Ammon's horn (tissue), 1 donor: ENCODE data around the gene LYAR.

Experiments
- DNase-seq: peaks from one replicate; pipeline ENCODE4 v3.0.0-alpha.2; 2016; ENCODE audit warnings: low spot score

The LYAR gene, protein sequence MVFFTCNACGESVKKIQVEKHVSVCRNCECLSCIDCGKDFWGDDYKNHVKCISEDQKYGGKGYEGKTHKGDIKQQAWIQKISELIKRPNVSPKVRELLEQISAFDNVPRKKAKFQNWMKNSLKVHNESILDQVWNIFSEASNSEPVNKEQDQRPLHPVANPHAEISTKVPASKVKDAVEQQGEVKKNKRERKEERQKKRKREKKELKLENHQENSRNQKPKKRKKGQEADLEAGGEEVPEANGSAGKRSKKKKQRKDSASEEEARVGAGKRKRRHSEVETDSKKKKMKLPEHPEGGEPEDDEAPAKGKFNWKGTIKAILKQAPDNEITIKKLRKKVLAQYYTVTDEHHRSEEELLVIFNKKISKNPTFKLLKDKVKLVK

DNA sequence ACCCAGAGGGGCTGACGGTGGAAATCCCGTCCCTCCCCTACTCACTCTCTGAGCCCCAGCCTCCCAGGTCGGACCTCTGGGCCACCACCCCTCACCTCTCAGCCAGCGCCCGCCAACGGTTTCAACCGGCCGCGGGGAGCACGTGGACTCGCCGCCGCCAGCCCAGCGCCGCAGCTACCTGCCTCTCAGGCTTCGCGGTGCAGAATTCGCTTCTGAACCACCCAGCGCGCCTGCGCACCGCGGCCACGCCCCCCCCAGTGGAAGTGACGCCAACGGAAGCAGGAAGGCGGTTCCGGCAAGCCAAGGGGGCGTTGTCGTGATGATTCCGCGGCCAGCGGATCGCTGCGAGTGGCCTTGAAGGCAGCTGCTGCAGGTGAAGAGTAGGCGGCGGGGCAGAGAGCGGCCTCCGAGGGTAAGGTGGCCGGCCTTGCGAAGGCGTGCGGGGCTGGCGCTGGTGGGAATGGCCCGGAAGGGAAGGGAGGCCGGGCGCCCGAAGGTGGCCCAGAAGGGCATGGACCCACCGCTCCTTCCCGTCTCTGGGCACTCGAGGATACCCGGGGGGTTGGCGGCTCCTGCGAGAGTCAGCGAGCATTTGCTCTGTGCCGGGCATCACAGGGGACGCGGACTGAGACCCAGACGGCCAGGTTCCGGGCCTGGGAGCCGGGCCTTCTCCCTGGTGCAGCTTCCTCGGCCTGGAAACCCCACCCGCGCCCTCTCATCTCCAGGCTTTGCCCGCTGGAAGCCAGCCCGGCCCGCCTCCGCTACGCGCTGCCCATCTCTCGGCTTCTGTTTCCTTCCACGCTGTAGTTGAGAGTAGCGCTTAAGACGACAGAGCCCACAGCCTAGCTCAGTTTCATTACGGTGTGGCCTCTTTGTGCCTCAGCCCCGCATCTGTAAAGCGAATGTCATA, at the start of gene LYAR, which contains the start of gene ZBTB49:
Gene LYAR, minus strand, starts transcription at position 214 of the 910 bp plus-strand sequence. CDS start 6,412 bp downstream, outside the sequence.
Gene ZBTB49, plus strand, starts transcription at position 311 of the 910 bp plus-strand sequence. CDS start 9,695 bp downstream, outside the sequence.
- peak; percentile 94 for DNase-seq

DNA sequence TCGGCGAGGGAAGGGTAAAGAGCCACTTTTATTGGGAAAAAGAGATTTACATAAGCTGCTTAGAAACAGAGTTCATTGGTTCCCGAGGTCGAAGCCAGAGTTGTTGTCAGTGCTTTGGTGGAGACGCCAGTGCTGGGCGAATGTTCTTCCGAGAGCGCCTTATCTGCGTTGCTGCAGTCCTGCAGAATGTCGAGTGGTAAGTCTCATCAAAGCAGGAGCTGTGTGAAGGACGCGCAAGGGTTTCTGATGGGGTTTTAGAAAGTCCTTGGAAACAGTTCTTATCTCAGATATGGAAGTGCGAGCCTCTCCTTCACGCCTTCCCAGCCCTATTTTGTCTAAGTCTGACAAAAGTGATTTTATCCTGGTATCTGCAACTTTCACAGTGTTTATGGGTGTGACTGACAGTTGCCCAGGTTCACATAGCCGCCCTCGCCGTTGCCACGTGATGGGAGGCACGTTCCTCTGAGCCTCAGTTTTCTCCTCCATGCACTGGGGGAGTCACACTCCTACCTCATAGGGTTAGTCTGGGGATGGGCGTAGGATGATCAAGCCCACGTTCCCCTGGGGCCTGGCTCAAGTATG, 49.6 kb upstream of the LYAR start:
- DNase-seq = no peak

DNA sequence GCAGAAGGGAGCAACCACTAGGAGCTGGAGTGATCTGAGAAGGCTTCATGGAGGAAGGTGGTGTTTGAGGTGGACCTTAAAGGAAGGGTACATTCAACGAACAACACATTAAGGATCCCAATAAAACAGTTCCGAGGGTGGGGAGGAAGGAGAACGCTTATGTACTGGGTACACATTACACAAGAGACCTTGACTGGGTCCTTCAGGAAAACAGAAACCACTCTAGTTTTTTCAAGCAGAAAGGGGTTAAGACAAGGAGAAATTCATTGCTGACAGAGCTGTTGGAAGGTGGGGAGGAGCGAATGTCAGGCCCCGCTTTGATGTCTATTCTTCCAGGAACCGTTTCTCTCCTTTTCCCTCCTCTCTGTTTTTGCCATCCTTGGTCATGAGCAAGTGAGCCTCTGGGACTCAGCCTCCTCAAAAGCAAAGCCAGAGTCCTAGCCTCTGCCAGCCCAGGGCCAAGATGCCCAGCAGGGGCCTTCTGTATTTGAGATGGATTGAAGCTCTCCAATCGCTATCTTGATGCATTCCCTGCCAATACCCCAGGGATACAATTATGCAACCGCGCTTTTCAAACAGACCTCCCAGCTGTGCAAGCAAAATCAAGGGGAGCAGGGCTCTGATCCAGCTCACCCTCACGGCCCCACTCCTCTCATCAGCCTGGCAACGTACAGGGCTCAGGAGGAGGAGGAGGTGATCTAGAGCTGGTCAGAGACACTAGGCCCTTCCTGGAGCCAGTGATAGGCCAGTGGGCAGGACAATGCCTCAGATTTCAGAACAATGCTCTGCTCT, 48.5 kb upstream of the LYAR start:
- no peak for DNase-seq

- DNase-seq = peak; percentile 57
Observed at GRCh38 chr4:4334798-4335520, 45.0 kb upstream of the LYAR start.

GRCh38 chr4:4333265-4333706, 43.3 kb upstream of the LYAR start:
- no peak for DNase-seq

DNA sequence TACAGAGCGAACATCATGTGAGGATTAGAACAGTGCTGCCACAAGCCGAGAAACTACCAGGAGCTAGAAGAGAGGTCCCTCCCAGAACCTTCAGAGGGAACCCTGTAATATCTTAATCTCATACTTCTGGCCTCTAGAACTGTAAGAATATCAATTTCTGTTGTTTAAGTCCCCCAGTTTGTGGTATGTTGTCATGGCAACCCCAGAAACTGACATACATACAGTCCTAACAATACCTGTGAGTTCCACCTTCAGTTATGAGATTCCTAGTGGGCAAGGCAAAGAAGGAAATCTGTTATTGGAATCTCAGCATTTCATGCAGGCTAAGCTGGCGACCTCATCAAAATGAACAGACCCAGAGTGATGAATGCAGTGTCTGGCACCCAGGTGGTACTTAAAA, 42.6 kb upstream of the LYAR start:
- DNase-seq = no peak

DNA sequence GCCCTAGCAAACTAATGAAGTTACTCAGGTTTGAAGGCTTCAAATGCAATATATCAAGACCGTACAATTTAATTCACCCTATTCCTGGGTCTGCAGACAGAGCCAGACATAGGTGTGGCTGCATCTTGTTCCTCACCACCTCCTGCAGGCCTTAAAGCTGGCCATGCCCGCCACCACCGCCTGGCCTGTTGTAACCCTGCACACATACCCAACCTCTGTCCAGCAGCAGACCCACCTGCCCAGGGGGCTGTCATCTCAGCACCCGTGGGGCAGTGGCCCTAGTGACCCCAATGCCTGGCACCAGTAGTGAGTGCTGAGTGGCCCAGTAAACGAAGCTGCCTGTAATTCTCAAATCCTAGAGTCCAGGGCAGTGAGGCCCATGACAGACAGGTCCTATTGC, 40.8 kb upstream of the LYAR start:
- no peak for DNase-seq

DNA sequence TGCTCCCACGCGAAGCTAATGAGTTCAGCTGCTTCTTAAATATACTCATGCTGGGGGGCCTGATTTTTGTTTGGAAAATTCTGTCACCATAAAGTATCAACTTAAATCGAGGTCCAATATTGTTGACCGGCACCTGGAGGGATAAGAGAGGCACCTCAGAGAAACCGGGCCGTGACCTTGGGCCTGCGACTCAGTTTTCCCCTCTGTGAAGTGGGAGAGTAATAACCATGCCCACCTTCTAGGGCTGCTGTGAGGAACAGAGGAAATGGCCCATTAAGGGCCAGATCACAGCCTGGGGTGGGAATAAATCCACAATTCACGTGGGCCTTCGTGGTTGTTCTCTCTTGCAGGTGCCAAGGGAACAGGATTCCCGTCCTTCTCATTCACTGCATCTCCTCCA, 39.5 kb upstream of the LYAR start:
- no peak for DNase-seq

DNA sequence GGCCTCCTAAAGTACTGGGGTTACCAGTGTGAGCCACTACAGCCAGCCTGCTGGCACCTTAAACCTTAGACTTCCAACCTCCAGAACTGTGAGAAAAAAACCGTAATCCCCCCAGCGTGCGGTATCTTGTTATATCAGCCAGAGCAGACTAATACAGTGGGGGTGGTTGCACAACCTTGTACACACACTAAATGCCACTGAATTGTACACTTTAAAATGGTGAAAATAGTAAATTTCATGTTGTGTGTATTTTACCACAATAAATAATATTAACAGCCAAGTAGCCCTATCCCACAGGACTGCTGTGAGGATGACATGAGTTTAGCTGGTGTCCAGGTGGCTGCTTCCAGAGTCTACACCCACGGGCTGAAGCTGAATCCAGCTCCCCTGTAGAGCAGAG, 38.9 kb upstream of the LYAR start:
- no peak for DNase-seq

DNA sequence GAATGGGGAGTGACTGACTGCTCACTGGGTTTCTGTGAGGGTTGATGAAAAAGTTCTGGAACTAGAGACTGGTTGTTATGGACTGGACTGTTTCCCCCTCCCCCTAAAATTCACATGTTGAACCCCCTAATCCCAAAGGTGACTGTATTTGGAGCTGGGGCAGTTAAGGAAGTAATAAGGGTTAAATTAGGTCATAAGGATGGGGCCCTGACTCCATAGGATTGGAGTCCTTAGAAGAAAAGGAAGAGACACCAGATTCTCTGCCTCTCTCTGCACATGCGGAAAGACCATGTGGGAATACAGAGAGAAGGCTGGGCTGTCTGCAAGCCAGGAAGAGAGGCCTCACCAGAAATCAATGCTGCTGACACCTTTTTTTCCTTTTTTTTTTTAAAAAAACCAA, 38.3 kb upstream of the LYAR start:
- DNase-seq = no peak

DNA sequence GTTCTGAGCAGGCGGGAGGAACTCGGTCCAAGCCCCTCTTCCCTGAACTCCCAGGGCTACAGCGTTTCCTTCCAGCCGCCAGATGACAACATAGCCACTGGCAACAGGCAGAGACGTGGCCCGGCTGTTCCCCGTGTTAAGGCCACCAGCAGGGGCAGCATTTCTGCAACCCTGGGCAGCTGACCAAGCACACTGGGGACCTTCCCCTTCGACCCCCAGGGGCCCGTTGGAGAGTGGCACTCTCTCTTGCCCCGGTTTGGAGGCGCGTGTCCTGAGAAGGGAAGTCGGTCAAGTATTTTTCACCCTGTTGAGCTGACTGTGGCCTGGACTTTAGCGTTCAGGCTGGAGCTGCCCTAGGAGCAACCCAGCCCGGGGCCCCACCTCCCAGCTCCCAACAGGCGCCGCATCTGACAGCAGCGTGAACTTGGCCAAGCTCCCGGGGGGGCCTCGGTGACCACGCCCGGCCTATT, 37.7 kb upstream of the LYAR start:
- no peak for DNase-seq

- no peak for DNase-seq
Observed at GRCh38 chr4:4326166-4326565, 36.2 kb upstream of the LYAR start.

GRCh38 chr4:4325321-4325720, 35.4 kb upstream of the LYAR start:
- DNase-seq = no peak

GRCh38 chr4:4323705-4324534, 34.0 kb upstream of the LYAR start:
- DNase-seq = no peak

GRCh38 chr4:4321951-4322688, 32.2 kb upstream of the LYAR start:
- DNase-seq = no peak

GRCh38 chr4:4320951-4321714, 31.2 kb upstream of the LYAR start:
- peak; percentile 71 for DNase-seq

GRCh38 chr4:4320528-4320927, 30.6 kb upstream of the LYAR start:
- DNase-seq = no peak

DNA sequence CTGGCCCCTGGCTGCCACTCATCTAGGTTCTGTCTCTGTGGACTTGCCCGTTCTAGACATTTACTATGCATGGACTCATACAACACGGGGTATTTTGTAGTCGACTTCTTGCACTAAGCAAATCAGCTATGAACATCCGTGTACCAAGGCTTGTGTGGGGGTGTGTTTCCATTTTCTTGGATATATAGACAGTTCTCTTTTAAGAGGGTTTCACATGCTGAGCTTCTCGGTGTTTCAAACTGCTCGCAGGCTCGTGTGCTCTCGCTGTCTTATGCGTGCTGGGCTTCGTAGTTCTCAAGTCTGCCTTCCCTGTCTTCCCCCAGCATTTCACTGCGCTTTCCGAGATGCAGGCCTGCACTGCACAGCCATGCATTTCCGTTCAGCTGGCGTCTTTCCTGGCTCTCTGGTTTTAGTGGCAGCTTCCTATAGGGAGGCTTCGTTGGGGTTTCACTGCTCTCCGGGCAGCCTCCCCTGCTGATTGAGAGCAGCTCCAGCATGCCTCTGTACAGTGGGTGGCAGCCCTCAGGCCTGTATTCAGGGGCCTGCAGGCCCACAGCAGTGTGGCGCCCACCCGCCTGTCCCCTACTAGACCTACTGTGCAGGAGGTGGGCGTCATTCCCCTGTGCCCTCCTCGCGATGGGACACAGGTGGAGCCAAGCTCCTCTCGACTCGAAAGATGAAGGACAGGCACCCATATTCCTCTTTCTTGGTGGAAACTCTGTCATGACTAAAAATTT, 27.7 kb upstream of the LYAR start:
- no peak for DNase-seq
